ENCODE measurements around the gene PANK2.

Gene PANK2

DNA sequence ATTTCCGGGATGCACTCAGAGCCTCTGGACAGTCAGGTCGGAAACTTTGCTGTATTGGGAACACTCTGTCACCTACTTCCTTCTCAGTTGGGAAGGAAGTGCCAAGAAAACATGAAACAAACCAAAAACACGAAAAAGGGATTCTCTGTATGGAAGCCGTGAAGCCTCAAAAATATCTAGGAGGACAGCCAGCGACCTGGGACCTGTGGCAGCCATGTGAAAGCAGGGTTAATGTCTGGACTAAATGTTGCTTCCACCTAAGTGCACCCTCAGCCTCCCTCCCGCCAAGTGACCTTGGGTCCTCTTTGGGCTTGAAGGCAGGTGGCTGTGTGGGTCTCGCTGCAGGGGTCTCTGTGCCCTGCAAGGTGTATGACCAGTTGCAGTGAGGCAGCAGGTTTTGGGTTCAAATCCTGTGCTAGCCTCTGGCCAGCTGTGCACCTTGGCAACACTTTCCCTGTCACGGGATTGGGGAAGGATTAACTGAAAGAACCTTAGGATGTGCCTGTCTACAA is 41.7 kb upstream of the PANK2 start:
- peak overlapping the region; percentile 81 for H3K4me3 ChIP-seq (ENCODE audit: control insufficient read depth, low read depth, low read length)
- TF ChIP-seq, protein P1, sequence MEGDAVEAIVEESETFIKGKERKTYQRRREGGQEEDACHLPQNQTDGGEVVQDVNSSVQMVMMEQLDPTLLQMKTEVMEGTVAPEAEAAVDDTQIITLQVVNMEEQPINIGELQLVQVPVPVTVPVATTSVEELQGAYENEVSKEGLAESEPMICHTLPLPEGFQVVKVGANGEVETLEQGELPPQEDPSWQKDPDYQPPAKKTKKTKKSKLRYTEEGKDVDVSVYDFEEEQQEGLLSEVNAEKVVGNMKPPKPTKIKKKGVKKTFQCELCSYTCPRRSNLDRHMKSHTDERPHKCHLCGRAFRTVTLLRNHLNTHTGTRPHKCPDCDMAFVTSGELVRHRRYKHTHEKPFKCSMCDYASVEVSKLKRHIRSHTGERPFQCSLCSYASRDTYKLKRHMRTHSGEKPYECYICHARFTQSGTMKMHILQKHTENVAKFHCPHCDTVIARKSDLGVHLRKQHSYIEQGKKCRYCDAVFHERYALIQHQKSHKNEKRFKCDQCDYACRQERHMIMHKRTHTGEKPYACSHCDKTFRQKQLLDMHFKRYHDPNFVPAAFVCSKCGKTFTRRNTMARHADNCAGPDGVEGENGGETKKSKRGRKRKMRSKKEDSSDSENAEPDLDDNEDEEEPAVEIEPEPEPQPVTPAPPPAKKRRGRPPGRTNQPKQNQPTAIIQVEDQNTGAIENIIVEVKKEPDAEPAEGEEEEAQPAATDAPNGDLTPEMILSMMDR (conservative IDR thresholded peaks at IDR 0.05; ENCODE audit: control insufficient read depth, insufficient read depth, low read depth, low read length): no peak
- DNase-seq (ENCODE audit: low read depth): peak; percentile 31

DNA sequence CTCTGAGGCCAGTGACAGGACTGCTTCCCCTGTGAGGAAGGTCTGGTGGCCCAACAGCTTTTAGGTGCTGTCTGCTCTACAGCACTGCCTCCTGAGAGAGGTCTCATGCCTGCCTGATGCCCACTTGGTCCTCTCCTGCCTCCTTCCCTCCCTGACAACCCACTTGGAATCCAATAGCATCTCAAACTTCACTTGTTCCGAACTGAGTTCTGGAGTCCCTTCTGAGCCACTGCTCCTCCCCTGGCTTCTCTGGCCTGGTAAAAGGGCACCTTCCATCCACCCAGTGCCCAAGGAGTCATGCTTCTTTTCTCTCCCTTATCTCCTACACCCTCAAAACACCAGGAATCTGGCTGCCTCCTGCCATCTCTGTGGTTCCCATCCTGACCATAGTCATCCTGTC is 40.6 kb upstream of the PANK2 start:
- H3K4me3 ChIP-seq (ENCODE audit: control insufficient read depth, low read depth, low read length): no peak overlapping the region
- DNase-seq (ENCODE audit: low read depth): no peak
- TF ChIP-seq, protein P1 (conservative IDR thresholded peaks at IDR 0.05; ENCODE audit: control insufficient read depth, insufficient read depth, low read depth, low read length): no peak

DNA sequence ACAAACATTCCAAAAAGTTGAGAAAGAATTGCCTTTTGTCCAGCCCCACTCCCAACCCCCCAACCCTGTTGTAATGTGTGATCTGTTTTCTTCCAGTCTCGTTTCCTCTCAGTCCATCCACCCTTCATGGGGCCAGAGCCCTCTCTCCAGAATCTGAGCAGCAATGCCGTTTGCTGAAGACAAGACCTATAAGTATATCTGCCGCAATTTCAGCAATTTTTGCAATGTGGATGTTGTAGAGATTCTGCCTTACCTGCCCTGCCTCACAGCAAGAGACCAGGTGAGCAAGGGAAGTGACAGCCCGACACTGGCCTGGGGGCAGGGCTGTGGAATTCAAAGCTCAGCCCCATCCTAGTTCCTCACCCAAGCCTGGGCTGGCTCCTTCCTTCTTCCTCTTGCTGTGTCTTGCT is 34.7 kb upstream of the PANK2 start:
- no peak for DNase-seq (ENCODE audit: low read depth)
- no peak overlapping the region for H3K4me3 ChIP-seq (ENCODE audit: control insufficient read depth, low read depth, low read length)
- TF ChIP-seq, protein P1 (conservative IDR thresholded peaks at IDR 0.05; ENCODE audit: control insufficient read depth, insufficient read depth, low read depth, low read length): no peak

DNA sequence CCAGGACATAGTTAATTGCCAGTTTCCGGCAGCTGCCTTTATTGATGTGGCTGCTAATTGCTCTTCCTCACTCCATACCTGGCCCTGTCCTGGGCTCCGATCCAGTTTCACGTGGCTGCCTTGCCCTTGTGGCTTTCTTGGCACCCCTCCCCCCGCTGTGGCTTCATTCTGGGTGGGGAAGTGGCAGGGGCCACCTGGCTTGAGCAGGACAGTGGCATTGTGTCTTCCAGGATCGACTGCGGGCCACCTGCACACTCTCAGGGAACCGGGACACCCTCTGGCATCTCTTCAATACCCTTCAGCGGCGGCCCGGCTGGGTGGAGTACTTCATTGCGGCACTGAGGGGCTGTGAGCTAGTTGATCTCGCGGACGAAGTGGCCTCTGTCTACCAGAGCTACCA is 31.8 kb upstream of the PANK2 start:
- no peak overlapping the region for H3K4me3 ChIP-seq (ENCODE audit: control insufficient read depth, low read depth, low read length)
- TF ChIP-seq, protein P1 (conservative IDR thresholded peaks at IDR 0.05; ENCODE audit: control insufficient read depth, insufficient read depth, low read depth, low read length): no peak
- DNase-seq (ENCODE audit: low read depth): no peak

DNA sequence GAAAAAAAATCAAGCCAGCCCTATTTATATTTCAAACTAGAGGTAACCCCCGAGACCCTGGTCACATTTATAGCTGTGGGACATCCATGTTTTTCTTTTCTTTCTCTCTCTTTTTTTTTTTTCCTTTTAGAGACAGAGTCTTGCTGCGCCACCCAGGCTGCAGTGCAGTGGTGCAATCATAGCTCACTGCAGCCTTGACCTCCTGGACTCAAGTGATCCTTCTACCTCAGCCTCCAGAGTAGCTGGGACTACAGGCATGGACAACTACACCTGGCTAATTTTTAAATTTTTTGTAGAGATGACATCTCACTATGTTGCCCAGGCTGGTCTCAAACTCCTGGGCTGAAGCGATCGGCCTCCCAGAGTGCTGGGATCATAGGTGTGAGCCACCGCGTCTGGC is 30.5 kb upstream of the PANK2 start:
- TF ChIP-seq, protein P1 (conservative IDR thresholded peaks at IDR 0.05; ENCODE audit: control insufficient read depth, insufficient read depth, low read depth, low read length): no peak
- H3K4me3 ChIP-seq (ENCODE audit: control insufficient read depth, low read depth, low read length): no peak overlapping the region
- DNase-seq (ENCODE audit: low read depth): no peak

DNA sequence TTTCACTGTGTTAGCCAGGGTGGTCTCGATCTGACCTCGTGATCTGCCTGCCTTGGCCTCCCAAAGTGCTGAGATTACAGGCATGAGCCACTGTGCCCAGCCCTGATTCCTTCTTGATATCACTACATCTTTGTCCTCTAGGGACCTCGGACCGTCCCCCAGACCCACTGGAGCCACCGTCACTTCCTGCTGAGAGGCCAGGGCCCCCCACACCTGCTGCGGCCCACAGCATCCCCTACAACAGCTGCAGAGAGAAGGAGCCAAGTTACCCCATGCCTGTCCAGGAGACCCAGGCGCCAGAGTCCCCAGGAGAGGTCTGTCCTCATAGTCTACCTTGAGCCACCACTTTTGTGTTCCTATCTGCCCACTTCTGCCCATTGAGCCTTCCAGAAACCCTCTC is 28.0 kb upstream of the PANK2 start:
- no peak for DNase-seq (ENCODE audit: low read depth)
- no peak overlapping the region for H3K4me3 ChIP-seq (ENCODE audit: control insufficient read depth, low read depth, low read length)
- TF ChIP-seq, protein P1 (conservative IDR thresholded peaks at IDR 0.05; ENCODE audit: control insufficient read depth, insufficient read depth, low read depth, low read length): no peak

DNA sequence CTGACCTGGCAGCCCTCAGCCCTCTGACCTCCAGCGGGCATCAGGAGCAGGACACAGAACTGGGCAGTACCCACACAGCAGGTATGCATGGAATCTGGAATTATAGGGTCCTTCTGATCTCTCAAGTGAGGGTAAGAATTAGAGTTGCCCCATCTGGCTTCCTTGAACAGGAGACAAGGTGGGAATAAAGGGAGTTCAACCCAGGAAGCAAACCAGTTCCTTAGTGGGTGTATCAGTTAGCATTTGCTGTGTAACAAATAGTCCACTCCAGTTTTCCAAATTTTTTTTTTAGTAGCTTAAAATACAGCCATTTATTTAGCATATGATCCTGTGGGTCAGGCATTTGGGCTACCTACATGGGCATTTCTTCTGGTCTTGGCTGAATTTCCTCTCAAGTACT is 26.9 kb upstream of the PANK2 start:
- H3K4me3 ChIP-seq (ENCODE audit: control insufficient read depth, low read depth, low read length): no peak overlapping the region
- no peak for DNase-seq (ENCODE audit: low read depth)
- TF ChIP-seq, protein P1 (conservative IDR thresholded peaks at IDR 0.05; ENCODE audit: control insufficient read depth, insufficient read depth, low read depth, low read length): no peak
